ENCODE results near the gene BICD2.
A peak's percentile ranks its signal among the peaks of the same experiment; 100 is the strongest.
"Not testable (repeated sequence)": the region's sequence is repeated elsewhere in the genome, so short reads cannot be mapped to it uniquely, and the experiment has no call there.

Gene BICD2

DNA sequence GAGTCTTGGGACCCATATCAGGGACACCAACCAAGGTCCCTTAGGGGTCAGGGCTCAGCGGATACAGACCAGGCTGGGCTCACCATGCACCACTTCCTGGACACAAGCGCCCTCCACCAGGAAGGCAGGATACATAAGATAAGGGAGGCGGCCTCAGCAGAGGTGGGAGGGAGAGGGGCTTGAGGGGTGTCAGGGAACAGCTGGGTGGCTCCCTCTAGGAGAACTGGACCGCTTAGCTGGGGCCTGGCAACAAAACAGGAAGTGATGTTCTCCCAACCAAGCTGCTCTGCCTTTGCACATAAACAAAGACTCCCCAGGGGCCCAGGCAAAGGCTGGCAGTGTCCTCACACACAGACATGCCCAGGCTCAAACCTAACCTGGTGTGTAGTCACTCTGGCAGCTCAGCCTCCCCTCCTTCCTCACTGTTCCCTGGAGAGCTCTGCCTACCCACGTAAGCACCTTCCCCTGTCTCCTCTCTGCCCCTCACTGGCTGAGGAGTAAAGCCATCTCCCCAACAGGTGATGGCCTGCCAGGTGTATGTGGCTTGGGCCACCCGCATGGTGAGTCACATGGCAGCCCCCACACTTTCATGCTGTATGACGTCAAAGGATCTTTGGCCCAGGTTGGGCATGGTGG is 5.8 kb upstream of the BICD2 start:
- no peak for DNase-seq

DNA sequence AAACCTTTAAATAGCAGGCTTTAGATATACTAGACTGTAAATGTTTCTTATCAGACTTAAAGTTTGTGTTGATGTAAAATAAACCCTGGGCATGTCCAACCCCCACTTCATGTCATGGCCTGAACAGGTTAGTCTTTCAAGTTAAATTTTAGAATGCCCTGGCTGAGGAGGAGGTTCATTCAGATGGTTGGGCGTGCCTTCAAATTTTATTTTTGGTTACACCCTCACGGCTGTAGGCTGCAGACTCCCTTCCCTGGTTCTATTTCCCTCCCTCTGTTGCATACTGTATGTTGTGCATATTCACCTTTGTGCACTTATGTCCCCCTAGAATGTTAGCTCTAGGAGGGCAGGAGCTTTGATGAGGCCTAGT is 5.3 kb upstream of the BICD2 start:
- DNase-seq: no peak

DNA sequence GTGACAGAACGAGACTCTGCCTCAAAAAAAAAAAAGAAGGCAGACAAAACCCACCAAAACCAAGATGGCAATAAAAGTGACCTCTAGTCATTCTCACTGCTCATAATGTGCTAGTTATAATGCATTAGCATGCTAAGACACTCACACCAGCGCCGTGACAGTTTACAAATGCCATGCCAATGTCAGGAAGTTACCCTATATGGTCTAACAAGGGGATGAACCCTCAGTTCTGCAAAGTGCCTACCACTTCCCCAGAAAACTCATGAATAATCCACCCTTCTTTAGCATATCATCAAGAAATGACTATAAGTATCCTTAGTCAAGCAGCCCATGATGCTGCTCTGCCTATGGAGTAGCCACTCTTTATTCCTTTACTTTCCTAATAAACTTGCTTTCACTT is 4.7 kb upstream of the BICD2 start:
- DNase-seq: no peak

DNA sequence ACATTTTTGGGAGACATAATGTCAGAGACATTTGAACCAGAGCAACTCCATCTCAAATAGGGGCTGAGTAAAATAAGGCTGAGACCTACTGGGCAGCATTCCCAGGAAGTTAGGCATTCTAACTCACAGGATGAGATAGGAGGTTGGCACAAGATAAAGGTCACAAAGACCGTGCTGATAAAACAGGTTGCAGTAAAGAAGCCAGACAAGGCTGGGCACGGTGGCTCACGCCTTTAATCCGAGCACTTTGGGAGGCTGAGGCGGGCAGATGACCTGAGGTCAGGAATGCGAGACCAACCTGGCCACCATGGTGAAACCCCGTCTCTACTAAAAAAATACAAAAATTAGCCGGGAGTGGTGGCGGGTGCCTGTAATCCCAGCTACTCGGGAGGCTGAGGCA is 4.2 kb upstream of the BICD2 start:
- not testable (repeated sequence) for DNase-seq

DNA sequence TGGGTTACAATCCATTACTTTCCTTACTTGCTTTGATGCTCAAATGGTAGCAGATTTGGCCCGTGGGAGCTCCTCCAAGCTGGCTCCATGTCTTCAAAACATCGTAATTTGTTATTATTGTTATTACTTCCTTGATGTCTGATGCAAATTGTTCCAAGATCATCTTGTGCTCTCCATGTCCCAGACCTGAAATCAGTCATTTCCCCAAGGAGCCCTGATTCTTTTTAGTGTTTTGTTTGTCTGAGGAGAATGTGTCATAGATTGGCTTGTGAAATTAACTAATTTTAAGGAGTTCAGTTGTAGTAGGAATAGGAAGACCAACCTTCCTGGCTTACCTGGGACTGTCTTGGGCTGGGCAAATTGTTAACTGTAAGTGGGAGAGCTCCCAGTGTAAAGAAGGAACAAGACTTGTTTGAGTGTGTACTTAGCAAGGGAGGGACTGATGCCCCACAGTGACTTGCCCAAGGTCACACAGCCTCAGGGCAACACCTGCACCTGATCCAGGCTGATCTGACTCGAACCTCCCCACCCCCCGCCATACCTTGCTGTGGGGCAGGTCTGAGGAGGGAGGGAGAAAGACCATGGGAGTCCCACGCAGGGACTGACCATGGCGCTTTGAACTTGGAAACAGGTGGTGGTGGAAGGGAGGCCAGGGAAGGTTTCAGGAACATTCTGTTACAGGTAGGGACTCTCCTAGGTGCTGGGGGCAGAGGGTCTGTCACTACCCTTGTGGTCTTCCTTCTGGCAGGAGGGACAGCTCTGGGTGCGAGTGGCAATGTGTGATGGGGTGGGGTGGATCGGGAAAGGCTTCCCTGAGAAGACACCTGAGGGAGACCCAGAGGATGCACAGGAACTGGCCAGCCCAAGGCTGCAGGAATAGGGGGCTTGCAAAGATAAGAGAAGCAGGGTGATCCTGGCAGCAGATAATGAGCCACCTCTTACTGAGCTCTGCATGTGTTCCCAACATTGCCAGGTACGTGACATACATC is 2.7 kb upstream of the BICD2 start:
- DNase-seq: no peak

DNA sequence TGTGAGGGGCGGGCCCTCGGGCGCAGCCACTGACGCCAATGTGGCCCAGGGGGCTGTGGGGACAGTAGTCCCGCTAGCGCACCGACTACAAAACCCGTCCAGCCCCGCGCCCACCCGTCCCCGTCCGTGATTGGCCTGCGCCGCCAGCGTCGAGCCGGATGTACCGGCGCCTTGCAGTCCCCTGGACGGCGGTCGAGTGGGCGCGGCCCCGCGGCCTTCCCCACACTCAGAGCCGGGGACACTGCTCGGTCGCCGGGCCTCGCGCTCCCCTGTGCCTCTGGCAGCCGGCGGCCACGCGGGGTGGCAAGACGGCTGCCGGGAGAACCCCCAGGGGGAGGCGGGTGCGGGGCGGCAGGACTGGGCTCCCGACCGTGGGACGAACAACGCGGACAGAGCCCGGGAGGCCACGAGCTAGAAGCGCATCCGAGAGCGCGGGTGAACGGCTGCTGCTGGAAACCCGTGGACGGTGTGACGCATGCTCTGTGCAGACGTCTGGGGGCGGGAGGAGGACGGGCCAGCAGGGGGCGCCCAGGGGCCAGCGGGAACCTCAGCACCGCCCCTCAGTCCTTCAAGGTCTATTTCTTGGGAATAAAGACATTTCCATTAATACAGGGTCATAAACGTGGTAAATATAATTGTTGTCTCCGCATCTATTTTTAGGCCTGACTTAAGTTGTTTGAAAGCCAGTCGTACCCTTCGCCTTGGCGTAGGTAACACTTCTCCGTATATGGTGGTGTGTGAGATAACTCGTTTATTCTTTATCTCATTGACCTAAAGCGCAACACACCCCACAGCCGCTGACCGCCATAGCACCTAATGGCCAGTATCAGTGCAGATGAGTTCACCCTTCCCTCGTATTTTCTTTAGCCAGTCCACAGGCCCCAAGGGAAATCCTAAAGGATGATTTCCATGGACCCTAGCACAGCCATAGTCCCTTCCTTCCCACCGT is 629 bp upstream of the BICD2 start:
- peak; percentile 80 for DNase-seq

DNA sequence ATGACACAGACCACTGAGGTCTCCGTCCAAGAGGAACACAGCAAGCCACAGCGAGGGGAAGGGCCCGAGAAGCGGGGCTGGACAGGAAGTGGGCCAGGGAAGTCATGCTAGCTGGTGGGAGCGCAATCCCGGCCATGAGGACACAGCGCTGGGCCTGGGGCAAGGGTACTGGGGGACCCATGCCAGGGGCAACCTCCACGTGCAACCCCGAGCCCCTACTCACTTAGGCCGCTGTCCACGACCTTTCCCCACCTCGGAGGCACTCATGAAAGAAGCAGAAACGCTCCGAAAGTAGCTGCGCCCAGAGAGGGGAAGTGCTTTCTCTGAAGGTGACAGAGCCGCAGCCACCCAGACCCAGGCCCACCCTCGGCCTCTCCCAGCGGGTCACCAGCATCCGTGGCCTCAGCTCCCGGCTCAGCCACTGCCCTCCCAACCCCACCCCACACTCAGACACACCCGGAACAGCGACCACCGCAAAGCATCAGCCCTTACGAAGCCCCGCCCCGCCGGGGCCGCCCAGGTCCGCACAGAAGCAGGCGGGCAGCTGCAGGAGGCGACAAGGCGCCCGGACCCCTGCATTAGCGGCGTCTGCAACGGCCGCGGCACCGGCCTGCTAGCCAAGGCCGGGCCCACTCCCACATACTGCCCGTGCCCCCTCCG is 782 bp downstream of the BICD2 start:
- no peak for DNase-seq

DNA sequence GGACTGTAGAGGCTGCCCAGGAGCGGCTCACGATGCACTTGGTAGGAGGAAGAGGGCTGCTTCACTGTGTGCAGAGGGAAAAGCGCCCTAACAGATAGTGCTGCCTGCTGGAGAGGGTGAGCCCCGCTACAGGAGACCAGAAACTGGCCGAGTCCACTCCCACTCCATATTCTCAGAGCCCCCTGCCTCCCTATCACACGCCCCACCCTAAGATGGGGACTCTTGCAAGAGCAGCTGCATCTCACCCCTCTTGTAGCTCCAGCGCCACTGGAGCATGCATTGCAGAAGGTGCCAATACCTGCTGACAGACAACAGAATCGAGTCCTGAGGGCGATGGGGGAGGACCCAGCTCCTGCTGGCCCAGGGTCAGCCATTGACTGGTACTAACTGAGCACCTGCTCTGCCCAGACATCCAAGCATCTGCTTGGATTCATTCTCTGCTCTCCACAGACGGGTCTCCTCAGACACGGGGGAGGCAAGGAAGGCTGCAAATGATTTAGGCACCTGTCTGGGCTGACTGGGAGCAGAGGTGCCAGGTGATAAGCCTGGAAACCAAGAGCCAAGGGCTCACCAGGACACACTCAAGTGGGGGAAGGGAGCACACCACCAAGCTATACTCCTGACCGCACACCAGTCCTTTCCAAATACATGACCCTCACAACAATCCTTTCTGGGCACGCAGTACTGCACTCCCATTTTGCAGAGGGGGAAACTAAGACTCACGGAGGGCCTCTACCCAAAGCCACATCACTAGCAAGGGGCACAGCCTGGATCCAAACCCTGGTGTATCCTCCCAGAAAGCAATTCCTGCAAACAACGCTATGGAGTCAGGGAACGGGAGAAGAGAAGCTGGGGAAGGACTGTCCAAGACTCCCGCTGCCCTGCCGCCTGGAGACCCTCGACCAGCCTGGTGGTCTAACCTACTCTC is 1.6 kb downstream of the BICD2 start:
- no peak for DNase-seq

DNA sequence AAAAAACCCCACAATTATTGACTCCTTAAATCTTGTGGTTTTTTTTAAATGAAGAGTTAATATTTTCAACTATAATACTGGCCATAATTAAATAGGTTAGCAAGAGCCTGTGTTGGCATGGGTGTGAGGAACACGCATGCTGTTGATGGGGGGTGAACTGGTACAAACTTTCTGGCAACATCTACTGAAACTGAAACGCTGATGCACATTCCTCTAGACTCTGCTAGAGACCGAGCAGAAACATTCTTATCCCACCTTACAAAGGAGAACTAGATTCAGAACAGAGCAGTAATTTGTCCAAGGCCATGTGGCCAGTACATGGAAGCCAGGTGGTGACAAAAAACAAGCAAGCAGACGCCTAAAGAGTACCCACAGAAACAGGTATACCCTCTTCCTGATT is 2.4 kb downstream of the BICD2 start:
- DNase-seq: no peak

DNA sequence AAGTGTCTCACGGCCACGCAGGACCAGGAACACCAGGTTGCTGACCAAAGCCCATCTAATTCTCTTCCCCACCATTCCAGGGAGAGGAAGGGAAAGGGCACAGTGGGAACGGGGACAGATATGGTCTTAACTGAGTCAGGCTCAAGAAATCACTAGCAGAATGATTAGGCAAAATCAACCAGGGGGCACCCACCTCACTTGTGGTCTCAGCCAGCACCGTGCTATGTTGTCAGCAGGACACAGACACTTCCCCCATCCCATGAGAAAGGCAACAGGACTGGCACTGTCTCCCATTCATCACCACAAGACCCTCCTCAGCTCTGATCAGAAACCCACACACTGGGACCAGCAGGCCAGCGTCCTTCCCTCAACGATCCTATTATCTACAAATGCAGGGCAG is 2.9 kb downstream of the BICD2 start:
- DNase-seq: no peak

DNA sequence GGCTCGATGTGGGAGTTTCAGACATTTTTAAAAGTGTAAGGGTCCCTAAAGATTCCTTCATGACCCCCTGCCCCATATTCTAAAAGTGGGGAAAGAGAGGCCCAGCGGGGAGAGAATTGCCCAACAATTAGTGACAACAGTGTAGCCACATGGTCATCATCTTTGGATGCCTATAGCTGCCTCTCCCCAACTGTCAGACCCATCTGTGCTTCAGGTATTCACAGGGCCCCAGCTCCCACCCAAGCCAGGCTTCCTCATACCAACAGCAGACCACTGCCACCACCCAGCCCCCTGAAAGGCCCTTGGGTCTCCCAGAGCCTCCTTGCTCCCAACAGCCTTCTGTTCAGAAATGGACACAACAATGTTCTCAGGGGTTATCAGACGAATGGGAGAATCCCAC is 4.1 kb downstream of the BICD2 start:
- no peak for DNase-seq

DNA sequence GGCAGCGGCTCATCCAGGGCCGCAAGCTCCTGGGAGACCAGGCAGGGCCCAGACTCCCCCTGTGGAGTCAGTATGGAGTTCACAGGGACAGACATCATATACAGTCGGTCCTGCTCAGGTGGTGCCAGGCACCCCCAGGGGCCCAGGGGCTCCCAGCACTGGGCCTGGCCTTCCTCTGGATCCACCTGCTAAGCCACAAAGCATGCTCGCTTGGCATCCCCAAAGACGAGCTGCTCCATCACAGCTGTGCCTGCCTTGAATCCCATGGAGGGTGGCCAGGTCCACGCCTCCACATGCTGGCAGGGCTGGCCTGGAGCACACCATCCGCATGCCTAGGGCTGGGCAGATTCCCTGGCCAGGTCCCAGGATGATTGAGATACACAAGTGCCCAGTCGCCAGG is 4.6 kb downstream of the BICD2 start:
- DNase-seq: no peak

DNA sequence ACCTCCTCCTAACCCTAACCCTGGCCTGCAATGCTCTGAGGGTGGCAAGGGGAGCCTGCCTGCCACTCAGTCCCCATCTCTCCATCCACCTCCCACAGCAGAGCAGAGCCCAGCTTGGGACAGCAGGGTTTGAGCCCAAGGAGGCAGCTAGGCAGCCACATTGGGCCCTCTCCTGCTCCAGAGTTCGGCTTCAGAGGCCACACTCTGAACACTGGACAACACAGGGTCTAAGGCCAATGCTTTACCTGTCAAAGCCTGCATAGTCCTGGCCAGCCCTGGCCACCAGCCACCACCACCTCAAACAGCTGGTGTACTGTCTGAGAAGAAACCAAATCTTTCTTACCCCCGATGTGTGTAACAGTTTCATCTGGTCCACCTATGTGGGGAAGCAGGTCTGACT is 5.2 kb downstream of the BICD2 start:
- DNase-seq: no peak

DNA sequence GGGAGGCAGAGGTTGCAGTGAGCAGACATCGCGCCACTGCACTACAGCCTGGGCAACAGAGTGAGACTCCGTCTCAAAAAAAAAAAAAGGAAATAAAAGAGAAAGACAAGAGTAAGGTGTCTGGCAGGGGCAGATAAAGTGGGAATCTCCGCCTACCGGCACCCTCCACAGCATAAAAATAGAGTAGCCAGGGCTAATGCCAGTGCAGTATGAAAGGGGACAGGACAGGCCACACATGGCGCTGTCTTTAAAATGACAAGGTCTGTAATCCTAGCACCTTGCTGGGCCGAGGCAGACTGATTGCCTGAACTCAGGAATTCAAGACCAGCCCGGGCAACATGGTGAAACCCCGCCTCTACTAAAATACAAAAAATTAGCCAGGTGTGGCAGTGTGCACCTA is 7.8 kb downstream of the BICD2 start:
- no peak for DNase-seq

DNA sequence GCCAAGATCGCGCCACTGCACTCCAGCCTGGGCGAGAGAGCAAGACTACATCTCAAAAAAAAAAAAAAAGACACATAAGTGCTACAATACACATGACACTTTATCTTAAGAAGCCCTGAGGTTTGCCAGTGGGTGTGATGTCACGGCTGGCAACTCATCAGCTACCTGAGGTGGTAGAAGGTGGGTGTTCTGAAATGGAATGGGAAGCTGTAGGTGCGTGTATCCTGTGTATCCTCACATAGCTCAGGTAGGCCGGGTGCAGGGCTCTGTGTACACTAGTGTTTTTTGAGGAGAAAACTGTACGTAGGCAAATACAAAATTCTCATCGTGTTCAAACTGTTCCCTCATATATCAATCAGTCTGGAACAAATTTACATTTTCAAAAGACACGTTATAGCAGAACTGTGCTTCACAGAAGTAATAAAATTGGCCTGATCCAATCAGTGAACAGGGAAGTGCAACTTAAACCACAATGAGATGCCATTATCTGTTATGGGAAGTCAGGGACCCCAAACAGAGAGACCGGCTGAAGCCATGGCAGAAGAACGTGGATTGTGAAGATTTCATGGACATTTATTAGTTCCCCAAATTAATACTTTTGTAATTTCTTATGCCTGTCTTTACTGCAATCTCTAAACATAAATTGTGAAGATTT is 10.4 kb downstream of the BICD2 start:
- DNase-seq: no peak

DNA sequence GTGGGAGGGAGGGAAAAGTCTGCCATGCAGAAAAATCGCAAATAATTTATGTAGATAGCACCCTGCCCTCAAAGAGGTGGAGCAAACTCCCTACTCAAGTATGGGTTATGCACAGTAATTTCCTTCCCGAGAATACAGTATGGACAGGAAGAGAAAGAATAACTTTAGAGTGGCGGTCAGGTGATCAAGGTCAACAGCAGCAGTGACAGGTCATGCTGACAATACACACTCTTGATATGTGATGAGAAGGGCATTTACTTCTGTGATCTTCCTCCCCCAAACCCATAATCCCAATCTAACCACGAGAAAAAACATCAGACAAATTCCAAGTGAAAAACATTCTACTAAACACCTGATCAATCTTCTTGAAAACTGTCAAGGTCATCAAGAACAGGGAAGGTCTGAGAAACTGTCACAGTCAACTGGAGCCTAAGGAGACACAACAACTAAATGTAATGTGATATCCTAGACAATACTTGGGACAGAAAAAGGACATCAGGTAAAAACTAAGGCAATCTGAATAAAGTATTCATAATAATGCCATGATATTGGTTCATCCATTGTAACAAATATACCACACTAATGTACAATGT is 11.7 kb downstream of the BICD2 start:
- DNase-seq: no peak

DNA sequence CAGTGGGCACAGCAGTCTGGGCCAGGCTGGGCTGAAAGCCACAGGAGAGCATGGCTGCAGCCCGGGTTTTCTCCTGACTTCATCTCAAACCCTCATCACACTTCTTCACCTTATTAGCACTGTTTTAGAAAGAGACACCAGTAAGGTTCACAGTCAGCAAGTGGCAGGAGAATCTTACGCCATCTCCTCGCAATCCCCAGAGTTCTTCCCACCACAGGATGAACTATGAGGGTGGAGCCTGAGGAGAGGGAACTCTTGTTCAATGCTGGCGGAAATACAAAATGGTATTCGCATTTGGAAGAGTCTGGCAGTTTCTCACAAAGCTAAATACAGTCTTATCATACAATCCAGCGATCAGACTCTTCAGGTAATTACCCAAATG is 14.7 kb downstream of the BICD2 start:
- no peak for DNase-seq

DNA sequence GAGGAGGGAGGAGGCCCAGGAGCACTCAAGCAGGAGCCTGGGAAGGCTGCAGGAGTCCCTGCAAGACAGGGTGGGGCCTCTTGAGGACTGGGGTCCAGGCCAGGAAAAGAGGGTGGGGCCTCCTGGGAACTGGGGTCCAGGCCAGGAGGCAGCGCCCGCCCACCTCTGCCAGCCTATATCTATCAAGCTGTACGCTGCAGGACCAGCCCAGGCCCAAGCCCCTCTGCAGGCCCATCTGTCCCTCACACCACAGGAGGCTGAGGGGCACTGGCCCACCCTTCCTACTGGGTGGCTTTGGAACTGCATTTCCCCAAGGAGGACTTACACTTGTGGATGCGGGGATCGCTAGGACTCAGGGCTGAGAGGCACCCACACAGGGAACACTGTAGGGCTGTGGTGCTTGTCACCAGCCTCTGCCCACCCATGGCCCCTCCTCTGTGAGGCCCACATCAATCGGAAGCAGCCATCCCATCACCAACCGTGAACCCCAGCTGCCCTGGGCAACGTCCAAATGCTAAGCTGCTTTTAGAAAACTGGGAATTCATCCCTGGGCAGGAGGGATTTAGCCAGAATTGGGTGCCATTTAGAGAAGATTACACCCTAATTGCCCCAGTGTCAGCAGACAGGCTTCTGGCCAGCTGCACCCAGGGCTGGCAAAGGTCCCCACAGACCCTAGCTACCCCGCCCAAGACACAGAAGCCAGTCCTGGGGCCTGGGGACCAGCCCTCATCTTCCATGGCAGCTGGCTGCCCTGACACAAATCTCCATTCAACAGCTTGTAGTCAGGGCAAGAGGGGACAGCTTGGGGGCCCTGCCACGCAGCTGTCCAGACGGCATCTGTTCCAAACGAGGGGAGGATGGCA is 15.3 kb downstream of the BICD2 start:
- no peak for DNase-seq

DNA sequence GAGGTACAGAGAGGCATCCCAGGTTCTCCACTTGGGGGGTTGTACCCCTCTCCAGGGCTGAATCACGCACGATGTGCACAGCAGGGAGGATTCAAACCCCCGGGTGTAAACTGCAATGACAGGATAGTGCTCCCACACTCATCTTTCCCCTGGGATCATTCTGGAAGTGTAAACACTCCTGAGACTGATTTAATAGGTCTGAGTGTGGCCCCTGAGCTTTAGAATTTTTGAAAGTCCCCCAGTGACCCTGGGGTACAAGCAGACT is 16.5 kb downstream of the BICD2 start:
- no peak for DNase-seq
